K562 (cell line): ENCODE data around the gene ANKRD23. TPM values are rescaled to one million over a fixed set of nuclear protein-coding genes. Genes with fewer than 3 reads are reported as not detected.

Experiments used
- JUN ChIP-seq, 2 experiments: sonication (generic) in 1 of 2; formaldehyde crosslinking in 1 of 2; IDR thresholded peaks; 2 replicates each; pipeline versions ENCODE4 v1.6.1 to v1.8.0; 2012 to 2022; ENCODE audit warnings: borderline replicate concordance in 2 of 2, mild to moderate bottlenecking in 2 of 2, improper control_type of control experiment in 1 of 2, low read depth in 1 of 2, low read length in 1 of 2, missing genetic modification reagents in 1 of 2
- NFIC ChIP-seq: fragments of 450-650 bp; IDR thresholded peaks from 2 replicates; pipeline ENCODE4 v1.6.1; 2017; ENCODE audit warnings: mild to moderate bottlenecking, inconsistent platforms
- SNRNP70 ChIP-seq: fragments of 200-400 bp; formaldehyde crosslinking; optimal IDR thresholded peaks from 2 replicates; pipeline ENCODE3; 2017; ENCODE audit warnings: low read depth, low read length
- SRSF7 ChIP-seq: fragments of 200-400 bp; formaldehyde crosslinking; optimal IDR thresholded peaks from 2 replicates; pipeline ENCODE3; 2017; ENCODE audit warnings: mild to moderate bottlenecking, low read depth, low read length
- ZKSCAN1 ChIP-seq: fragments of 150-350 bp; IDR thresholded peaks from 2 replicates; pipeline ENCODE4 v1.6.1; 2016; ENCODE audit warnings: low read depth, low read length
- polyA plus RNA-seq, 8 experiments: library from polyadenylated mRNA; depleted of rRNA in 4 of 8; stranded (reverse) in 5 of 8; unstranded in 3 of 8; fragments of >200 nt; fragmentation: Nextera tagmentation in 2 of 8; fragmentation: Illumina TruSeq in 1 of 8; extraction: Ambion mirVana in 2 of 8; extraction: Trizol in 1 of 8; gene quantifications; 2 replicates each; pipeline versions ENCODE4 v1.2.1 to v1.2.3, GENCODE V29; 2011 to 2014; ENCODE audit warnings: inconsistent platforms in 1 of 8, missing spikeins in 1 of 8
- total RNA-seq, 7 experiments: library from RNA; depleted of rRNA in 6 of 7; stranded (reverse); fragments of >200 nt in 6 of 7; fragmentation: Illumina TruSeq in 2 of 7; extraction: Trizol in 2 of 7; gene quantifications; 2 replicates each; pipeline versions ENCODE4 v1.2.1 to v1.2.3, GENCODE V29; 2011 to 2021; ENCODE audit warnings: low replicate concordance in 1 of 7
- TF ChIP-seq, protein P1 (sequence below), 2 experiments: fragments of 200-800 bp in 1 of 2; sonication (Bioruptor generic) in 1 of 2; sonication (generic) in 1 of 2; formaldehyde crosslinking in 1 of 2; IDR thresholded peaks in 1 of 2; conservative IDR thresholded peaks in 1 of 2; 2 replicates each; pipeline versions ENCODE4 v1.5.0 to v1.6.1; 2016 to 2020; ENCODE audit warnings: missing compliant biosample characterization in 1 of 2, missing genetic modification characterization in 1 of 2, missing genetic modification reagents in 1 of 2
- TF ChIP-seq, protein P2 (sequence below), 2 experiments: fragments of 450-650 bp; conservative IDR thresholded peaks; 2 replicates each; pipeline ENCODE4 v1.6.1; 2017; ENCODE audit warnings: mild to moderate bottlenecking in 2 of 2, moderate library complexity in 2 of 2
- TF ChIP-seq, protein P3 (sequence below): fragments of 450-650 bp; formaldehyde crosslinking; conservative IDR thresholded peaks from 2 replicates; pipeline ENCODE4 v1.4.0; 2022; ENCODE audit warnings: mild to moderate bottlenecking, missing genetic modification characterization
- TF ChIP-seq, protein P4 (sequence below): fragments of 200-800 bp; sonication (Bioruptor generic); IDR thresholded peaks from 2 replicates; pipeline ENCODE4 v1.6.1; 2016; ENCODE audit warnings: missing genetic modification characterization, missing compliant biosample characterization
- TF ChIP-seq, protein P5 (sequence below), 2 experiments: IDR thresholded peaks in 1 of 2; conservative IDR thresholded peaks in 1 of 2; 2 replicates each; pipeline ENCODE4 v1.6.1; 2016; ENCODE audit warnings: low read depth in 2 of 2, mild to moderate bottlenecking in 1 of 2, missing compliant biosample characterization in 1 of 2, missing genetic modification characterization in 1 of 2, moderate library complexity in 1 of 2

The ANKRD23 gene
- total and polyA plus RNA-seq, 9 of the 15 experiments (the other 6 are each of a cell fraction or from before 2014, with no cell fraction given): 0.32 to 4.8 (median 2.8) TPM

DNA sequence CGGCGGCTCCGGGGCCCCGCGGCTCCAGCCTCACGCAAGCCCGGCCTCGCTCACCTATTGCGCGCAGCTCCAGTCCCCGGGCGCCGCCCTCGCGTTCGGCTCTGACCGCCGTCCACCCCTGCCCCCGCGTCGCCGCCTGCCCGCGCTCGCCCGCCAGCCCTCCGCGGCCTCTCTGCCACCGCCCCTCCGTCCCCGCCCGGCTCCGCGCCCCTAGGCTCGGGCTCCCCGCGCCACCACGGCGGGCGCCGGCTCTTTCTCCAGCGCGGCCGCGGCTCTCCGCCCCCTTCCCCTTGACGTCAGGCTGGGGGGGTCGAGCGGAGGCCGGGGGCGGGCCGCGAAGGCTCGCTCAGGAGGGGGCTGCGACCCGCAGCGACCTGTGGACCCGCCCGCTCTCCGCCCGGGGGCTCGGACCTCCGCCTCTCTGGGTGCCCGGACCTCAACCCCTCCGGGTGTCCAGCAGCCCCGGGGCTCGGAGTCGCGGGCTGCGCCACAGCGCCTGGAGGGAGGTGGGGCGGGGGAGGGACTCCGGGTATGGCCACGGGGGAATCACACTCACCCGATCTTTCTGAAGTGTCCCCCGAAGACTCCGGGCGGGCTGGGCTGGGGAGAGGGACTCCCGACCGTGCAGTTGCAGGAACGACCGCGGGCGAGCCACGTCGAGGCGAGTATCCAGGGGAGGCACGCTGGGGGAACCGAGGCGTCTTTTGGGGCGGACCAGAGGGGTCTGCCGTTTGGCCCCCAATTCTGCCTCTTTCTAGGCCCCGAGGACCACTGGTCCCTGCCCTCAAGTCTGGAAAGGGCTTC lies 26.2 kb upstream of the ANKRD23 start, which contains the start of gene SEMA4C (continued):
- TF ChIP-seq, protein P1, sequence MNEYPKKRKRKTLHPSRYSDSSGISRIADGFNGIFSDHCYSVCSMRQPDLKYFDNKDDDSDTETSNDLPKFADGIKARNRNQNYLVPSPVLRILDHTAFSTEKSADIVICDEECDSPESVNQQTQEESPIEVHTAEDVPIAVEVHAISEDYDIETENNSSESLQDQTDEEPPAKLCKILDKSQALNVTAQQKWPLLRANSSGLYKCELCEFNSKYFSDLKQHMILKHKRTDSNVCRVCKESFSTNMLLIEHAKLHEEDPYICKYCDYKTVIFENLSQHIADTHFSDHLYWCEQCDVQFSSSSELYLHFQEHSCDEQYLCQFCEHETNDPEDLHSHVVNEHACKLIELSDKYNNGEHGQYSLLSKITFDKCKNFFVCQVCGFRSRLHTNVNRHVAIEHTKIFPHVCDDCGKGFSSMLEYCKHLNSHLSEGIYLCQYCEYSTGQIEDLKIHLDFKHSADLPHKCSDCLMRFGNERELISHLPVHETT (CRISPR knock-in tag; conservative IDR thresholded peaks at IDR 0.05 in 1 of 2, IDR thresholded peaks at IDR 0.05 in 1 of 2): peak in 1 of 2 experiments; percentile 44; a peak in 1 of 4 replicates
- no peak for TF ChIP-seq SNRNP70
- TF ChIP-seq, protein P2, sequence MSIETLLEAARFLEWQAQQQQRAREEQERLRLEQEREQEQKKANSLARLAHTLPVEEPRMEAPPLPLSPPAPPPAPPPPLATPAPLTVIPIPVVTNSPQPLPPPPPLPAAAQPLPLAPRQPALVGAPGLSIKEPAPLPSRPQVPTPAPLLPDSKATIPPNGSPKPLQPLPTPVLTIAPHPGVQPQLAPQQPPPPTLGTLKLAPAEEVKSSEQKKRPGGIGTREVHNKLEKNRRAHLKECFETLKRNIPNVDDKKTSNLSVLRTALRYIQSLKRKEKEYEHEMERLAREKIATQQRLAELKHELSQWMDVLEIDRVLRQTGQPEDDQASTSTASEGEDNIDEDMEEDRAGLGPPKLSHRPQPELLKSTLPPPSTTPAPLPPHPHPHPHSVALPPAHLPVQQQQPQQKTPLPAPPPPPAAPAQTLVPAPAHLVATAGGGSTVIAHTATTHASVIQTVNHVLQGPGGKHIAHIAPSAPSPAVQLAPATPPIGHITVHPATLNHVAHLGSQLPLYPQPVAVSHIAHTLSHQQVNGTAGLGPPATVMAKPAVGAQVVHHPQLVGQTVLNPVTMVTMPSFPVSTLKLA (conservative IDR thresholded peaks at IDR 0.05): peak in 1 of 2 experiments; percentile 55; a peak in 2 of 4 replicates
- TF ChIP-seq, protein P3, sequence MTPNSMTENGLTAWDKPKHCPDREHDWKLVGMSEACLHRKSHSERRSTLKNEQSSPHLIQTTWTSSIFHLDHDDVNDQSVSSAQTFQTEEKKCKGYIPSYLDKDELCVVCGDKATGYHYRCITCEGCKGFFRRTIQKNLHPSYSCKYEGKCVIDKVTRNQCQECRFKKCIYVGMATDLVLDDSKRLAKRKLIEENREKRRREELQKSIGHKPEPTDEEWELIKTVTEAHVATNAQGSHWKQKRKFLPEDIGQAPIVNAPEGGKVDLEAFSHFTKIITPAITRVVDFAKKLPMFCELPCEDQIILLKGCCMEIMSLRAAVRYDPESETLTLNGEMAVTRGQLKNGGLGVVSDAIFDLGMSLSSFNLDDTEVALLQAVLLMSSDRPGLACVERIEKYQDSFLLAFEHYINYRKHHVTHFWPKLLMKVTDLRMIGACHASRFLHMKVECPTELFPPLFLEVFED (CRISPR knock-in tag): no peak
- TF ChIP-seq, protein P4, sequence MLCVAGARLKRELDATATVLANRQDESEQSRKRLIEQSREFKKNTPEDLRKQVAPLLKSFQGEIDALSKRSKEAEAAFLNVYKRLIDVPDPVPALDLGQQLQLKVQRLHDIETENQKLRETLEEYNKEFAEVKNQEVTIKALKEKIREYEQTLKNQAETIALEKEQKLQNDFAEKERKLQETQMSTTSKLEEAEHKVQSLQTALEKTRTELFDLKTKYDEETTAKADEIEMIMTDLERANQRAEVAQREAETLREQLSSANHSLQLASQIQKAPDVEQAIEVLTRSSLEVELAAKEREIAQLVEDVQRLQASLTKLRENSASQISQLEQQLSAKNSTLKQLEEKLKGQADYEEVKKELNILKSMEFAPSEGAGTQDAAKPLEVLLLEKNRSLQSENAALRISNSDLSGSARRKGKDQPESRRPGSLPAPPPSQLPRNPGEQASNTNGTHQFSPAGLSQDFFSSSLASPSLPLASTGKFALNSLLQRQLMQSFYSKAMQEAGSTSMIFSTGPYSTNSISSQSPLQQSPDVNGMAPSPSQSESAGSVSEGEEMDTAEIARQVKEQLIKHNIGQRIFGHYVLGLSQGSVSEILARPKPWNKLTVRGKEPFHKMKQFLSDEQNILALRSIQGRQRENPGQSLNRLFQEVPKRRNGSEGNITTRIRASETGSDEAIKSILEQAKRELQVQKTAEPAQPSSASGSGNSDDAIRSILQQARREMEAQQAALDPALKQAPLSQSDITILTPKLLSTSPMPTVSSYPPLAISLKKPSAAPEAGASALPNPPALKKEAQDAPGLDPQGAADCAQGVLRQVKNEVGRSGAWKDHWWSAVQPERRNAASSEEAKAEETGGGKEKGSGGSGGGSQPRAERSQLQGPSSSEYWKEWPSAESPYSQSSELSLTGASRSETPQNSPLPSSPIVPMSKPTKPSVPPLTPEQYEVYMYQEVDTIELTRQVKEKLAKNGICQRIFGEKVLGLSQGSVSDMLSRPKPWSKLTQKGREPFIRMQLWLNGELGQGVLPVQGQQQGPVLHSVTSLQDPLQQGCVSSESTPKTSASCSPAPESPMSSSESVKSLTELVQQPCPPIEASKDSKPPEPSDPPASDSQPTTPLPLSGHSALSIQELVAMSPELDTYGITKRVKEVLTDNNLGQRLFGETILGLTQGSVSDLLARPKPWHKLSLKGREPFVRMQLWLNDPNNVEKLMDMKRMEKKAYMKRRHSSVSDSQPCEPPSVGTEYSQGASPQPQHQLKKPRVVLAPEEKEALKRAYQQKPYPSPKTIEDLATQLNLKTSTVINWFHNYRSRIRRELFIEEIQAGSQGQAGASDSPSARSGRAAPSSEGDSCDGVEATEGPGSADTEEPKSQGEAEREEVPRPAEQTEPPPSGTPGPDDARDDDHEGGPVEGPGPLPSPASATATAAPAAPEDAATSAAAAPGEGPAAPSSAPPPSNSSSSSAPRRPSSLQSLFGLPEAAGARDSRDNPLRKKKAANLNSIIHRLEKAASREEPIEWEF (CRISPR knock-in tag): no peak
- TF ChIP-seq, protein P5, sequence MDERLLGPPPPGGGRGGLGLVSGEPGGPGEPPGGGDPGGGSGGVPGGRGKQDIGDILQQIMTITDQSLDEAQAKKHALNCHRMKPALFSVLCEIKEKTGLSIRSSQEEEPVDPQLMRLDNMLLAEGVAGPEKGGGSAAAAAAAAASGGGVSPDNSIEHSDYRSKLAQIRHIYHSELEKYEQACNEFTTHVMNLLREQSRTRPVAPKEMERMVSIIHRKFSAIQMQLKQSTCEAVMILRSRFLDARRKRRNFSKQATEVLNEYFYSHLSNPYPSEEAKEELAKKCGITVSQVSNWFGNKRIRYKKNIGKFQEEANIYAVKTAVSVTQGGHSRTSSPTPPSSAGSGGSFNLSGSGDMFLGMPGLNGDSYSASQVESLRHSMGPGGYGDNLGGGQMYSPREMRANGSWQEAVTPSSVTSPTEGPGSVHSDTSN (CRISPR knock-in tag; IDR thresholded peaks at IDR 0.05; ENCODE audit: low read depth): no peak
- TF ChIP-seq, protein P5 (tag; conservative IDR thresholded peaks at IDR 0.05; ENCODE audit: low read depth): no peak
- TF ChIP-seq SRSF7: no peak
- TF ChIP-seq JUN (IDR thresholded peaks at IDR 0.05; ENCODE audit: borderline replicate concordance, low read depth, low read length): no peak
- no peak for TF ChIP-seq JUN (CRISPR knock-in tag; IDR thresholded peaks at IDR 0.05; ENCODE audit: borderline replicate concordance)
- no peak for TF ChIP-seq NFIC
- no peak for TF ChIP-seq ZKSCAN1
